H1 (cell line): ENCODE data around the gene SOSTDC1. TPM values are rescaled to one million over a fixed set of nuclear protein-coding genes. Genes with fewer than 3 reads are reported as not detected.

Source experiments
- ASH2L ChIP-seq: fragments of 200-600, 300-600 bp; sonication (generic); IDR thresholded peaks from one replicate; pipeline ENCODE4 v1.7.1; 2017; ENCODE audit warnings: low read length
- CTBP2 ChIP-seq: IDR thresholded peaks from 2 replicates; pipeline ENCODE4 v1.7.0; 2011; ENCODE audit warnings: borderline replicate concordance, mild to moderate bottlenecking, moderate library complexity, mixed read lengths, low read length; ENCODE audit not compliant: insufficient read depth, insufficient read length
- RNF2 ChIP-seq: fragments of 200-900, 300-1000 bp; sonication (generic); IDR thresholded peaks from 2 replicates; pipeline ENCODE4 v1.7.1; 2016; ENCODE audit warnings: borderline replicate concordance, low read depth, mild to moderate bottlenecking, antibody characterized with exemption, low read length; ENCODE audit not compliant: poor library complexity, severe bottlenecking; ENCODE audit errors: missing control alignments
- SP2 ChIP-seq: IDR thresholded peaks from 2 replicates; pipeline ENCODE4 v1.6.1; 2012; ENCODE audit warnings: mild to moderate bottlenecking, low read length, inconsistent platforms
- polyA plus RNA-seq, 7 experiments: library from polyadenylated mRNA; depleted of rRNA in 3 of 7; stranded (reverse) in 5 of 7; unstranded in 2 of 7; fragments of >200 nt in 5 of 7; fragments of 200-250 nt in 2 of 7; gene quantifications; 1 replicate in 5 of 7; 2 replicates in 1 of 7; 4 replicates in 1 of 7; pipeline versions ENCODE4 v1.2.1 to v1.2.3, GENCODE V29; 2011 to 2013; ENCODE audit warnings: missing spikeins in 2 of 7, mixed read lengths in 2 of 7
- total RNA-seq: library from RNA; stranded (reverse); fragmentation: NEBNext Ultra II Directional; extraction: Animal tissue kit (Norgen Biotek cat#: 25700); gene quantifications from 2 replicates; pipeline ENCODE4 v1.2.1, GENCODE V29; 2021
- TF ChIP-seq, protein P1 (sequence below): fragments of 300-600 bp; sonication (generic); IDR thresholded peaks from 2 replicates; pipeline ENCODE4 v1.7.1; 2012; ENCODE audit warnings: low read length, moderate library complexity, mild to moderate bottlenecking, inconsistent platforms; ENCODE audit not compliant: insufficient replicate concordance

Gene SOSTDC1
- total and polyA plus RNA-seq, 2 of the 8 experiments (the other 6 are each of a cell fraction or from before 2014, with no cell fraction given) = 0.35 to 0.79 TPM

DNA sequence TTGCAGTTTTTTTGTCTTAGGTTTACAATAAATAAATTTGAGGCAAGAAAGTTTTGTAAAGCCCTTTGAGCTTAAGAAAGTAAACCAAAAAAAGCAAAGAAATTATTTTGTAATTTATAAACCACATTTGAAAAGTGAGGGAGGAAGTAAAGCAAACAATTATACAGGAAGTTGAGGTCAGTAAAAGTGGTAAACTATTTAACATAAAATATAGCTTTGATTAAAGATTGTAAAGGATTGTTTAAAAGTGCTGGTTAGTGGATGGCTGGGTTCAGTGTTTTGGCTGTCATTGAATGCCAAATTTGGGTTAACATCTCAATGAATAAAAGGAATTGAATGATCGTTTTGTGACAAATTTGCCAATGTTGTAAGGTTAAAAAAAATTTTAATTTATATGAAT lies 9.9 kb downstream of the SOSTDC1 start (continued):
- TF ChIP-seq, protein P1, sequence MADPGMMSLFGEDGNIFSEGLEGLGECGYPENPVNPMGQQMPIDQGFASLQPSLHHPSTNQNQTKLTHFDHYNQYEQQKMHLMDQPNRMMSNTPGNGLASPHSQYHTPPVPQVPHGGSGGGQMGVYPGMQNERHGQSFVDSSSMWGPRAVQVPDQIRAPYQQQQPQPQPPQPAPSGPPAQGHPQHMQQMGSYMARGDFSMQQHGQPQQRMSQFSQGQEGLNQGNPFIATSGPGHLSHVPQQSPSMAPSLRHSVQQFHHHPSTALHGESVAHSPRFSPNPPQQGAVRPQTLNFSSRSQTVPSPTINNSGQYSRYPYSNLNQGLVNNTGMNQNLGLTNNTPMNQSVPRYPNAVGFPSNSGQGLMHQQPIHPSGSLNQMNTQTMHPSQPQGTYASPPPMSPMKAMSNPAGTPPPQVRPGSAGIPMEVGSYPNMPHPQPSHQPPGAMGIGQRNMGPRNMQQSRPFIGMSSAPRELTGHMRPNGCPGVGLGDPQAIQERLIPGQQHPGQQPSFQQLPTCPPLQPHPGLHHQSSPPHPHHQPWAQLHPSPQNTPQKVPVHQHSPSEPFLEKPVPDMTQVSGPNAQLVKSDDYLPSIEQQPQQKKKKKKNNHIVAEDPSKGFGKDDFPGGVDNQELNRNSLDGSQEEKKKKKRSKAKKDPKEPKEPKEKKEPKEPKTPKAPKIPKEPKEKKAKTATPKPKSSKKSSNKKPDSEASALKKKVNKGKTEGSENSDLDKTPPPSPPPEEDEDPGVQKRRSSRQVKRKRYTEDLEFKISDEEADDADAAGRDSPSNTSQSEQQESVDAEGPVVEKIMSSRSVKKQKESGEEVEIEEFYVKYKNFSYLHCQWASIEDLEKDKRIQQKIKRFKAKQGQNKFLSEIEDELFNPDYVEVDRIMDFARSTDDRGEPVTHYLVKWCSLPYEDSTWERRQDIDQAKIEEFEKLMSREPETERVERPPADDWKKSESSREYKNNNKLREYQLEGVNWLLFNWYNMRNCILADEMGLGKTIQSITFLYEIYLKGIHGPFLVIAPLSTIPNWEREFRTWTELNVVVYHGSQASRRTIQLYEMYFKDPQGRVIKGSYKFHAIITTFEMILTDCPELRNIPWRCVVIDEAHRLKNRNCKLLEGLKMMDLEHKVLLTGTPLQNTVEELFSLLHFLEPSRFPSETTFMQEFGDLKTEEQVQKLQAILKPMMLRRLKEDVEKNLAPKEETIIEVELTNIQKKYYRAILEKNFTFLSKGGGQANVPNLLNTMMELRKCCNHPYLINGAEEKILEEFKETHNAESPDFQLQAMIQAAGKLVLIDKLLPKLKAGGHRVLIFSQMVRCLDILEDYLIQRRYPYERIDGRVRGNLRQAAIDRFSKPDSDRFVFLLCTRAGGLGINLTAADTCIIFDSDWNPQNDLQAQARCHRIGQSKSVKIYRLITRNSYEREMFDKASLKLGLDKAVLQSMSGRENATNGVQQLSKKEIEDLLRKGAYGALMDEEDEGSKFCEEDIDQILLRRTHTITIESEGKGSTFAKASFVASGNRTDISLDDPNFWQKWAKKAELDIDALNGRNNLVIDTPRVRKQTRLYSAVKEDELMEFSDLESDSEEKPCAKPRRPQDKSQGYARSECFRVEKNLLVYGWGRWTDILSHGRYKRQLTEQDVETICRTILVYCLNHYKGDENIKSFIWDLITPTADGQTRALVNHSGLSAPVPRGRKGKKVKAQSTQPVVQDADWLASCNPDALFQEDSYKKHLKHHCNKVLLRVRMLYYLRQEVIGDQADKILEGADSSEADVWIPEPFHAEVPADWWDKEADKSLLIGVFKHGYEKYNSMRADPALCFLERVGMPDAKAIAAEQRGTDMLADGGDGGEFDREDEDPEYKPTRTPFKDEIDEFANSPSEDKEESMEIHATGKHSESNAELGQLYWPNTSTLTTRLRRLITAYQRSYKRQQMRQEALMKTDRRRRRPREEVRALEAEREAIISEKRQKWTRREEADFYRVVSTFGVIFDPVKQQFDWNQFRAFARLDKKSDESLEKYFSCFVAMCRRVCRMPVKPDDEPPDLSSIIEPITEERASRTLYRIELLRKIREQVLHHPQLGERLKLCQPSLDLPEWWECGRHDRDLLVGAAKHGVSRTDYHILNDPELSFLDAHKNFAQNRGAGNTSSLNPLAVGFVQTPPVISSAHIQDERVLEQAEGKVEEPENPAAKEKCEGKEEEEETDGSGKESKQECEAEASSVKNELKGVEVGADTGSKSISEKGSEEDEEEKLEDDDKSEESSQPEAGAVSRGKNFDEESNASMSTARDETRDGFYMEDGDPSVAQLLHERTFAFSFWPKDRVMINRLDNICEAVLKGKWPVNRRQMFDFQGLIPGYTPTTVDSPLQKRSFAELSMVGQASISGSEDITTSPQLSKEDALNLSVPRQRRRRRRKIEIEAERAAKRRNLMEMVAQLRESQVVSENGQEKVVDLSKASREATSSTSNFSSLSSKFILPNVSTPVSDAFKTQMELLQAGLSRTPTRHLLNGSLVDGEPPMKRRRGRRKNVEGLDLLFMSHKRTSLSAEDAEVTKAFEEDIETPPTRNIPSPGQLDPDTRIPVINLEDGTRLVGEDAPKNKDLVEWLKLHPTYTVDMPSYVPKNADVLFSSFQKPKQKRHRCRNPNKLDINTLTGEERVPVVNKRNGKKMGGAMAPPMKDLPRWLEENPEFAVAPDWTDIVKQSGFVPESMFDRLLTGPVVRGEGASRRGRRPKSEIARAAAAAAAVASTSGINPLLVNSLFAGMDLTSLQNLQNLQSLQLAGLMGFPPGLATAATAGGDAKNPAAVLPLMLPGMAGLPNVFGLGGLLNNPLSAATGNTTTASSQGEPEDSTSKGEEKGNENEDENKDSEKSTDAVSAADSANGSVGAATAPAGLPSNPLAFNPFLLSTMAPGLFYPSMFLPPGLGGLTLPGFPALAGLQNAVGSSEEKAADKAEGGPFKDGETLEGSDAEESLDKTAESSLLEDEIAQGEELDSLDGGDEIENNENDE = no peak
- no peak for TF ChIP-seq RNF2
- no peak for TF ChIP-seq SP2
- no peak for TF ChIP-seq CTBP2
- TF ChIP-seq ASH2L = no peak
